GM20000 (cell line): ENCODE results near the gene NUDT22.

Experiments used
- DNase-seq: peaks from one replicate; pipeline ENCODE4 v3.0.0; 2012; ENCODE audit warnings: low spot score
- CTCF ChIP-seq: IDR thresholded peaks from 2 replicates; pipeline ENCODE4 v1.5.1; 2012; ENCODE audit warnings: mild to moderate bottlenecking, control low read depth; ENCODE audit errors: extremely low read depth, missing control alignments

Gene NUDT22

GRCh38 chr11:64208086-64208795, 17.8 kb upstream of the NUDT22 start:
- no peak for DNase-seq
- TF ChIP-seq CTCF: no peak

GRCh38 chr11:64208796-64209562, 17.1 kb upstream of the NUDT22 start:
- no peak for TF ChIP-seq CTCF
- no peak for DNase-seq

- DNase-seq: no peak
- no peak for TF ChIP-seq CTCF
Observed at GRCh38 chr11:64209563-64209843, 16.6 kb upstream of the NUDT22 start.

GRCh38 chr11:64210301-64211020, 15.6 kb upstream of the NUDT22 start:
- no peak for DNase-seq
- TF ChIP-seq CTCF: no peak

- no peak for DNase-seq
- no peak for TF ChIP-seq CTCF
Observed at GRCh38 chr11:64211181-64211872, 14.7 kb upstream of the NUDT22 start.

GRCh38 chr11:64216879-64217278, 9.2 kb upstream of the NUDT22 start:
- TF ChIP-seq CTCF: no peak
- no peak for DNase-seq
